GM15510 (cell line): Measurements from ENCODE around the gene CYP4B1.

ENCODE experiments used
- POLR2A ChIP-seq: IDR thresholded peaks from 3 replicates; pipeline ENCODE4 v1.6.1; 2011; ENCODE audit warnings: borderline replicate concordance; ENCODE audit not compliant: insufficient read length; ENCODE audit errors: extremely low read depth

The CYP4B1 gene

DNA sequence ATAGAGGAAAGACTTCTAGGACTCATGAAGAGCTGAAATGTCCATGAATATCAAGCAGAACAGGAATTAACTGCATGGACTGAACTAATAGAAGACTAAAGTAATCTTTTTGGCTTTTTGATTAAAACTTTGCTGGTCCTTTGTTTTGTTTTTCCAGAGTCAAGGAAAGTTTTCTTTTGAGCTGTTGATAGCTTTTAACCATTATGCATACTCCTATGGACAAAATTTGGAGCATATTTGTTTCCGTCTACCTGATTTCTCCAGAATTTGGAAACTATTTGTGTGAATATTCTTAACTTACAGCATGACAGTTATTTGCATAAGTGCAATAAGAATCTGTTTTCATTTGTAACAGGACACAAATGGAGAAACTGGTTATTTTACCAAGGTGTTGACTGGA lies 24.5 kb upstream of the CYP4B1 start:
- TF ChIP-seq POLR2A: no peak

DNA sequence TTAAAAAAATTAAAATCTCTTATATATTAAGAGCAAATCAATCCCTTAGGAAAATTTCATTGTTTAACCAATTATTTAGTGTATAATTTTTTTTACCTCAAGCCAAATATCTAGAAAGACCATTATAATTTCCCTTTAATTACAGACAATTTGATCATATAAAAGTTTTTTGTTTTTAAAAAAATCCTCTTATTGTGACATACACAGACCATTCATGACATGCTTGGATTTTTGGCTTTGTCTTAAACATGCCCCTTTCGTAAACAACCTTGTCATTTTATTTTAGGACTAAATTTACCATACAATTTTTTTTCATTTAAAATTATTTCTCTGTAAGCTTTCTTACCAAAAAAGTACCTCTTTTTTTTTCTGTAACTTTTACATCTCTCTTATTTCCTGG lies 14.2 kb upstream of the CYP4B1 start:
- no peak for TF ChIP-seq POLR2A

DNA sequence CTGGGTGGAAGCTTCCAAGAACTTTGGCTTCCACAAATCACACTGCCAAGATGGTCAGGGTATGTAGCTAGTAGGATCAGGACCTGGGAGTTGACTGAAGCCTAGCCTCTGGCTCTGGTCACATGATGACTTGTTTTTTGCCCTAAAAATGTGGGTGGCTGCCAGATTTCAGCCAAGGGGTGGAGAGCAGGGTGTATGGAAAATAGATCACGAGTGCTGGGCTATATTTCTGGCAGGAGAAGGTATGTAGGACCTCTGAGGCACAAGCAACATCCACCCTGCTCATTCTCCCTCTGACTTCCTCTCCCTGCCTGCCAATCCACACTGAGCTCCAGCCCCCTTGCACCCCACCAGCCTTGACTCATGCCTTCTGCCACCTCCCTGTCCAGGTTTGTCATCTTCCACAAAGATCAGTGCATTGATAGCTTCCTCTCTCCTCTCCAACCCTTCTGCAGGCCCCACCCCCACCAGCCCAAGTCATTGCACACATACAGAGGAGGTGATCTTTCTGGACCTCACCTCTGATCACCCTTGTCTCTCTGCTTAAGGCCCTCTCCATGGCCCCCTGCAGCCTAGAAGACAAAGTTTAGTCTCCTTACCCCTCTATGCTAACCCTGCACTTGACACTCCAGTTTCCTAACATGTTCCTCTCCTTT lies 8.3 kb upstream of the CYP4B1 start:
- no peak for TF ChIP-seq POLR2A

DNA sequence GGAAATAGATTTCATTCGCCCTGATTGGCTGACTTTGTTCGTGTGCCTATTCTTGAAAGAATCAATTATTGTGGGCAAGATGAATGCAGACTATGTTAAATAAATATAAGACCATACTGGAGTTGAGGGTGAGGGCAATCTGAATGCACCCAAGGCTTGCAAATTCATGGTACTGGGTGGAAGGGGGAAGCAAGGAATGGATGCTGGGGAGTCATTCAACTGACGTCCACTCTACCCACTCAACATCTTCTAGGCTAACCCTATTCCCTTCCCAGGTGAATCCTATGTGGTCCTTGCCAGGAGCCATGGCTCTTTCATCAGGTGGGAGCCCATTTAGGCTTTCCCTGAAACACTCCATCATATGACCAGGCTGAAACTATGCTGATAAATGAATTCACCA lies 5.7 kb upstream of the CYP4B1 start:
- no peak for TF ChIP-seq POLR2A

DNA sequence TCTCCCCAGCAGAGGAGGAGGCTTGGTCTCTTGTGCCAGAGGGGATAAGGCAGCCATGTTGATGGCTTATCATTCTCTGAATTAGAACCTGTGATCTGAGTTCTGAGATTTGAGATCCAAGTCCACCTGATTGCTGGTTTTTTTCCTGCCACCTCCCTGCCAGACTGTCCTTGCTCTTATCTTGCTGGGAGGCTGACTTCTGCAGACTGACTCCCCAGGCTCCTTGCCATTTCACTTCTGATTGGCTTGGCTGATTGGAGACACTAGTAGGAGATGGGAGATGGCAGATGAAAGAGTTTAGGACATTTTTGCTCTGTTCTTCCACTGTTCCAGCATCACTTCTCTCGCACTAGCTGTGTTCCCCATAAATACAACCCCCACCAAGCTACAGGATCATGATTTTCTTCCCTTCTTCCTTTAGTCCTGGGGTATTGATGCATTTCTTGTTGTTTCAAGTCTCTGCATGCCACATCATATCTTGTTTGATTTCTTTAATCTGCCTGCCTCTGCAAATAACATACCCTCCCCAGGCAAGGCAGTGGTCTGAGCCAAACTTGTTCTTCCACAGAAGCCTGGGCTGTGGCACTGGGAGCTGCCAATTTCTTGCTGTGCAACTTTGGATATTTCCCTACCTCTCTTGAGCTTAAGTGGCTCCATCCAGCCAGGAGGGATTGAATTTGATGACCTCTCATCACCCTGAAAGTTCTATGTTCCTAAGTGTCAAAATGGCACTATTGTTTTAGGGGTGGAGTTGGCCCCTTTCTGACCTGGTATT lies 963 bp upstream of the CYP4B1 start:
- TF ChIP-seq POLR2A: no peak

DNA sequence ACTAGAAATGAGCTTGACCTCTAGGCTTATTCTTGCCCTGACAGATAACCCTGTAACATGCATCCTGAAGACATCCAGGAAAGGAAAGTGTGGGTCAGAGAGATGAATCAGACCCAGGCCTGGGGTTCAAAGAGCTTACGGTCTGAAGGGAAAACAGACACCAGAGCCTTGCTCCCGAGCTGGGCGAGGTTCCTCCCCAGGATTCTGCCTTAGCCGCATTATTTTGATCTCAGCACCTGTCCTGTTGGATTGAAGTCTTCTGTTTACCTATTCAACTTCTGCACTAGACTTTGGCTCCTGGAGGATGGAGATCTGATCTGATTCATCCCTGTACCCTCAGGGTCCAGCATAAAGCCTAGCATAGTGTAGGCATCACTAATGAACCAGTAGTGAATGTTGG lies 1.9 kb downstream of the CYP4B1 start:
- no peak for TF ChIP-seq POLR2A

DNA sequence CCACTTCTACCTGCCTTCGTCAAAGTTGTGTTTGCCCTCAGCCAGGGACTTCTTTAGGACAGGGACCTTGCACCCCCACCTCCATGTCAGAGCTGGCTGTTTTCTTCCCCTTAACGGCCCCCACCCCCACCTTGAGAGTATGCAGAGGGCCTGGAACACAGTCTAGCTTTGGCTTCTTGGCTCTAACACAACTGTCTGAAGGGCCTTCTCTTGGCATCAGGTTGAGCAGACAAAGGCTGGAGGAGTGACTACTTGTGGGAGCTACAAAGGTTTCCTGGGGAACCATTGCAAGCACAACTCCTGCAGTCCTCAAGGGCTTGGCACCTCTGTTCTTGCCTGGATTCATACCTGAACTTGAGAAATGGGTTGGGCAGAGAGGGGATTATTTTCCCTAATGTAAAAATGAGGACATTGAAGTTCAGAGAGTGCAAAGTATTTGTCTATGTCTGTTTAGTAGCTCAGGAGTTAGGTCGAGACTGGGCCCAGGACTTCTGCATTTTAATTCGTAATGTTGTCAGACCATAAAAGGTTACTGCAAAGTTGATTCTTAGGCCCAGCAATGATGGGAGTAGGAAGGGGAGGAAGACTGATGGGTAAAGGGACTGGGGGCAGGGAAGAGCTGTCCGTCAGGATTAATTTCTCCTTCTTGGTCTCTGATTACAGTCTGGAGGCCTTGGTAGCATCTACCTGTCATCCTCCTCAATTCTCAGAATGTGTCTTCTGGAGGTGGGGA lies 2.6 kb downstream of the CYP4B1 start:
- no peak for TF ChIP-seq POLR2A

DNA sequence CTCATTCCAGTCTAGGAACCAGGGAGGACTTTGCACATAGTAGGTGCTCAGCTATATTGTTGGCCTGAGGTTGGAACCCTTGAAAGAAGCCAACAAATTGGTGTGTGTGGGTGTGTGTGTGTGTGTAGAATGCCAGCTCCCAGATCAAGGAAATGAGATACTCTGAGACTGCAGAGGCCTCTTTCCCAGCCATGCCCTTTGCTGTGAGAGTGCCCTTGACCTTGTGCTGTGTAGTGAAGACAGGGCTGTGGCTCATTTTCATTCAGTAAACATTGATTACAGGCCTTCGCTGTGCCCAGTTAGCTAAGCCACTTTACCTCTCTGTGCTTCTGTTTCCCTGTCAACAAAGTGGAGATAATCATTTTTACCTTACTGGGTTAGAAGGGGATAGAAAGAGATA lies 3.2 kb downstream of the CYP4B1 start:
- TF ChIP-seq POLR2A: no peak

DNA sequence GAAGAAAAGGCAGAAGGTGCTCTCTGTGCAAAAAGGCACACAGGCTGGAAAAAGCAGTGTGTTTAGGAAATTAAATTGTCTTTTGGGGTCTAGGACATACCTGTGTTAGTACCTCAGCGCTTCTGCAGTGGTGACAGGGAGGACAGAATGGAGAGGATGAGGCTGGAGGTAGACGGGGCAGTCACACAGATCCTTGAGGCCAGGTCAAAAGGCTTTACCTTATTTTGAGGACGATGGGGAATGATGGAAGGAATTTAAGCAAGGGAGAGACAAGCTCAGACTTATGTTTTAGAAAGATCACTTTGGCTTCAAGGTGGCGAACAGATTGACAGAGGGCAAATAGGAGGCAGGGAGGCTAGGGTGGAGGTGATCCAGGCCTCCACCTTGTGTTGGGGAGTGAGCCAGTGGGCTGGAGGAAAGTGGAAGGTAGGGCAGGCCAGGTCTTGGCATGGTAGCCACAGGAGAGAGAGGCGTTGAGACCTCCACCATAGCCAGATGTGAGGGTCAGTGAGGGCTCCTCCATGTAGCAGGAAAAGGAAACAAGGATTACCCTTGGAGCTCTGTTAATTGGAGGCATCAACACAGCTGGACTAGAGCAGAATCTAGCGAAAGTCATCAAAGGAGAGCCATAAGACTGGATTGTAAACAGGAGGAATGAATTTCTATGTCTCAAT lies 4.2 kb downstream of the CYP4B1 start:
- no peak for TF ChIP-seq POLR2A

DNA sequence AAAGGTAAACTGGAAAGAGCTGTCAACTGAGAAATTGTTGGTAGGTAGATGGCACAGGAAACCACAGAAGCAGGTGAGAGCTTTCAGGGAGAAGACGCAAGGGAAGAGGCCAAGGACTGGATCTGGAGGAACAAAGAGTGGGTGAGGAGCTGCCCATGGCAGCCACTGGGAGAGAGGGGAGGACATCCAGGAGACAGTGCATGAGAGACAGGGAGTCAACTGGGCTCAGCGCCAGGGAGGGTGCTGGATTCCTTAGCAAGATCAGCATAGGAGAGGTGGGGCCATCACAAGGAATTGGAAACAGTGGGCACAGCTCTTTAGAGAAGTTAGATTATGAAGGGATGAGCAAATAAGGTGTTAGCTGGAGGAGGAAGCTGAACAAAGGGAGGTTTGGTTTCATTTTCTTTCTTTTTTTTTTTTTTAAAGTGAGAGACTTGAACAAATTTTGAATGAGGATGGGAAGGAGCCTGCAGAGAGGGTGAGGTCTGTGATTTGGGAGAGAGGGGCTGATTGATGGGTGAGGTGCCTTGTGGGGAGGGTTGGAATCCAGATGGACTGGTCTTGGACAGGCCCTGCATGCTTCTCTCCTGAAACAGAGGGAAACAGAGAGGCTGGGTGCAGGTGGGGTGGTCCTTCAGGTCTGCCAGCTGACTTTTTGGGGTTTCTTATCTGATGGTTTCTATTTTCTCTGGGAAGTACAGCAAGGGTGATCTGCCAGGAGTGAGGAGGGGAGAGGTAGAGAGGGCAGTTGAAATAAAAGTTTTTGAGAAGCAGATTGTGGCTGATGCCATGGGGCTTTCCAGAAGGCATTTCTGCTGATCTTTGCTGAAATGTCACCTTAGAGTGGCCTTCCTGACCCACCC lies 5.4 kb downstream of the CYP4B1 start:
- no peak for TF ChIP-seq POLR2A

DNA sequence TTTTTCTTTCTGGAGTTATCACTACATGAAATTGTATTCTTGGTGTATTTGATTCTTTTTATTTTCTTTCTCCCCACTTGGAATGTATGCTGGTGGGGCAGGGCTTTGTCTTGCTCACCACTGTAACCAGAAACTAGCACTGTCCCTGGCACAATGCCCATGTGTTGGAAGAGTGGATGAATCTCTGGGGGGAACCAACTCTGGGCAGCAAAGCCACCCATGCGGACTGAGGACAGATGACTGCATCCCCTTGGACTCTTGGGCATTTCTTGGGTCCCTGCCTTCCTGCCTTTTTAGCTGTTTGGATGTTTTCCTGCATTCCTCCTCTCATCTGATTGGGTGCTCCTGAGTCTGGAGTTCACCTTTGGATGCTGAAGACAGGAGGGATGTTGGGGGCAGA lies 6.1 kb downstream of the CYP4B1 start:
- TF ChIP-seq POLR2A: no peak

DNA sequence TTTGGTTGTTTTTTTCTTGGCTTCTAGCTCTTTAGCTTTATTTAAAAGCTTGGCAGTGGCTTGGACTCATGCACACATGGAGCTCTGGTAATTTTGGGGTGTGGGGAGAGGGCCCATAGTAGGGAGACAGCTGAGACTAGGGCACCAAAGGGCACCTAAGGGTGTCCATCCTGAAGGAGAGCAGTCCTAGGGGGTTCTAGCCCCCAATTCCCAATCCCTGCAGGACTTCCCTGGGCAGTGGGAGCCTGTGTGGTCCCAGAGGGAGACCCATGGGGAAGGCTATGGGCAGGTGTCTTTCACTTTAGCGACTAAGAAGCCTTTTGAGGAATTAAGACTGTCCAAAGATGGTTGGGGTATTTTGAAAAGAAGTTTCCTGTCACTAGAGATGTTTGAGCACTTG lies 6.9 kb downstream of the CYP4B1 start:
- TF ChIP-seq POLR2A: no peak

DNA sequence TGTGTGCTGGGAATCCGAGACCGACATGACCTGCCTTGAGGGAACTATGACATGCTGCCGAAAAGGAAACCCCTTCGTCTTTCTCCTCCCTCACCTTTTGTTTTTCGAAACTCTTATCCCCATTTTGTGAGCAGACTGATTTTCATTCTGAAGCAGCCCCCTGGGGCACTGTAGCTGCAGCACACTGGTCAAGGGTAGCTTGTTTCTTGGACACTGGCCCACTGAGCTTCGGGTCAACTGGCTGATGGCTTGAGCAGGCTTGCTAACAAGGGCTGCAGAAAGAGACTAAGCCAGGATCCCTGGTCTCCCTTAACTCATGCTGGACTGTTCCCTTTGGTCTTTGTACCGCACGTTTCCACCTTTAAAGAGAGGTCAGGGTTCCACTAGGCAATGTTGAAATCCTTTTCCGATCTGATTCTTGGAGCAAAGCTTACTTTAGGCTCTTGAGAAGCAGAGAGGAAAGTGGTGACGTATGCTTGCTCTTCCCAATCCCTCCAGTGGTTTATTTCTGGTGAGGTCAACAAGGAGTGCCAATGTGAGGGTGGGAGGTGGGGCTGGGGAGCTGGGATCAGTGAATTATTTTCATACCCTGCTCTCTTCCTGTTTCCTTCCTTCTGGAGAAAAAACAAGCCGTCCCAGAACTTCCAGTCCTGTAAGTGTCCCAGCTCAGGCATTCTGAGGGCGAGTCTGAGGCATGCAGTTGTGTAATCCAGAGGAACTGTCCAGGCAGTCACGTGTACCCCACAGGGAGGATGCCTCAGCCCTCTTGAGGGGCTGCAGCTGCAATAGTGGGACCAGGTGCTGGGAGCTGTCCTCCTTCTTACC lies 7.6 kb downstream of the CYP4B1 start:
- no peak for TF ChIP-seq POLR2A
